Neutrophil (primary cell): Measurements from ENCODE around the gene GFI1B.

Source experiments
- H3K27ac ChIP-seq: fragments of 200-600 bp; sonication (generic); 2 replicates; pipeline ENCODE4 v1.5.1; 2016; ENCODE audit warnings: mild to moderate bottlenecking, moderate library complexity
- H3K27me3 ChIP-seq: fragments of 200-600 bp; sonication (generic); 2 replicates; pipeline ENCODE4 v1.6.0; 2016; ENCODE audit warnings: mild to moderate bottlenecking
- H3K36me3 ChIP-seq: fragments of 200-600 bp; sonication (generic); 2 replicates; pipeline ENCODE4 v1.5.1; 2017
- H3K4me1 ChIP-seq, 2 experiments: fragments of 200-600 bp in 1 of 2; sonication (generic) in 1 of 2; 1 replicate in 1 of 2; 2 replicates in 1 of 2; pipeline versions ENCODE4 v1.5.1 to v1.6.1; 2013 to 2016; ENCODE audit warnings: low read depth in 1 of 2, low read length in 1 of 2, mild to moderate bottlenecking in 1 of 2, moderate library complexity in 1 of 2; ENCODE audit not compliant: control insufficient read depth in 1 of 2, insufficient read depth in 1 of 2
- H3K4me3 ChIP-seq, 2 experiments: fragments of 200-600 bp in 1 of 2; sonication (generic) in 1 of 2; 1 replicate in 1 of 2; 2 replicates in 1 of 2; pipeline ENCODE4 v1.5.1; 2013 to 2016; ENCODE audit warnings: low read depth in 1 of 2, low read length in 1 of 2, mild to moderate bottlenecking in 1 of 2, moderate library complexity in 1 of 2
- H3K9me3 ChIP-seq: fragments of 200-600 bp; sonication (generic); 2 replicates; pipeline ENCODE4 v1.5.1; 2016
- TF ChIP-seq, protein P1 (sequence below): fragments of 200-600 bp; sonication (generic); IDR thresholded peaks from 2 replicates; pipeline ENCODE4 v1.5.1; 2016; ENCODE audit warnings: antibody characterized with exemption

The GFI1B gene

DNA sequence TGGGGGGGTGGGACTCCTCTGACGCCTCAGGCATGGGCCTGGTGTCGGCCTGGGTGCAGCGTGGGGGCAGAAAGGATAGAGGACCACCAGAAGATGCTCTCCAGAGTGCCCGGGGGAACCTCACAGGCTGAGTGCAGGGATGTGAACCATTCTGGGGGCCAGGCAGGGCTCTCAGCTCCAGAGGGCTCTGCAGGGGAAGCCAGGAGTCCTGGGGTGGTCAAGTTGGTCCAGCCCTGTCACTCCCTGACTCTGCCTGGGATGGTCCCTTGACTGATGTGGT, 6.5 kb downstream of the GFI1B start:
- Histone ChIP-seq H3K36me3 (no peaks in the 10 kb centered on the region), H3K4me3 (no peak overlapping the region), H3K9me3 (no peaks in the 10 kb centered on the region), H3K4me1 (peaks cover 6 to 17% of the 10 kb centered on the region in 2 experiments), H3K27me3 (peaks cover 50% of the 10 kb centered on the region), H3K27ac (no peak overlapping the region)
- TF ChIP-seq, protein P1, sequence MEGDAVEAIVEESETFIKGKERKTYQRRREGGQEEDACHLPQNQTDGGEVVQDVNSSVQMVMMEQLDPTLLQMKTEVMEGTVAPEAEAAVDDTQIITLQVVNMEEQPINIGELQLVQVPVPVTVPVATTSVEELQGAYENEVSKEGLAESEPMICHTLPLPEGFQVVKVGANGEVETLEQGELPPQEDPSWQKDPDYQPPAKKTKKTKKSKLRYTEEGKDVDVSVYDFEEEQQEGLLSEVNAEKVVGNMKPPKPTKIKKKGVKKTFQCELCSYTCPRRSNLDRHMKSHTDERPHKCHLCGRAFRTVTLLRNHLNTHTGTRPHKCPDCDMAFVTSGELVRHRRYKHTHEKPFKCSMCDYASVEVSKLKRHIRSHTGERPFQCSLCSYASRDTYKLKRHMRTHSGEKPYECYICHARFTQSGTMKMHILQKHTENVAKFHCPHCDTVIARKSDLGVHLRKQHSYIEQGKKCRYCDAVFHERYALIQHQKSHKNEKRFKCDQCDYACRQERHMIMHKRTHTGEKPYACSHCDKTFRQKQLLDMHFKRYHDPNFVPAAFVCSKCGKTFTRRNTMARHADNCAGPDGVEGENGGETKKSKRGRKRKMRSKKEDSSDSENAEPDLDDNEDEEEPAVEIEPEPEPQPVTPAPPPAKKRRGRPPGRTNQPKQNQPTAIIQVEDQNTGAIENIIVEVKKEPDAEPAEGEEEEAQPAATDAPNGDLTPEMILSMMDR, result no peak

DNA sequence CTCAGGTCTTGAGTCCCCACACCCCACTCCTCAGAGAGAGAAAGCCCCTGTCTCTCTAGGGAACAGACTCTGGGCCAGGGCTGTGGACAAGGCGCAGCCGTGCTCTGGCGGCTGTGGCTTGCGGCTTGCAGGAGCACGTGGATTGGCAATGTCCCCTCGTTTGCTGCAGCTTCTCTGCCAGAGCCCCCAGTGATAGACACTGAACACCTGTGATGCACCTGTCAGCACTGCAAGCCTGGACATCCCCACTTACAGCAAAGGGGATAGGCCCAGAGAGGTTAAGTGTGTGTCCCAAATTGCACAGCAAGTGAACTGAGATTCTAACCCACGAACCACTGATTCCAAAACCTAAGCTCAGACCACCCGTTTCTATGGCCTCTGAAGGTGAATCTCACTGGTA, 7.0 kb downstream of the GFI1B start:
- Histone ChIP-seq H3K9me3 (no peaks in the 10 kb centered on the region), H3K4me3 (no peak overlapping the region), H3K27me3 (peaks cover 45% of the 10 kb centered on the region), H3K4me1 (peaks cover 6 to 17% of the 10 kb centered on the region in 2 experiments), H3K27ac (no peak overlapping the region), H3K36me3 (no peaks in the 10 kb centered on the region)
- TF ChIP-seq, protein P1, result no peak

DNA sequence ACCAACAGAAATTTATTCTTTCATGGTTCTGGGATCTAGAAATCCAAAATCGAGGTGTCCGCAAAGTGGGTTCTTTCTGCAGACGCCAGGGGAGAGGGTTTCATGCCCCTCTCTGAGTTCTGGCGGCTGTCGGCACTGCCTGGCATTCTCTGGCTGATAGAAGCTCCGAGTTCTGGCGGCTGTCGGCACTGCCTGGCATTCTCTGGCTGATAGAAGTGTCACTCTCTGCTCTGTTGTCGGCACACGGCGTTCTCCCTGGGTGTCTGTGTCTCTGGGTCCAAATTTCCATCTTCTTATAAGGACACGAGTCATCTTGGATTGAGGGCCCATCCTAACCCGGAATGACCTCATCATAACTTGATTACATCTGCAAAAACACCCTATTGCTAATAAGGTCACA, 7.6 kb downstream of the GFI1B start:
- H3K4me1 ChIP-seq, result peaks cover 6 to 17% of the 10 kb centered on the region in 2 experiments
- no peak overlapping the region for H3K27ac ChIP-seq
- no peak overlapping the region for H3K4me3 ChIP-seq
- H3K9me3 ChIP-seq, result no peaks in the 10 kb centered on the region
- TF ChIP-seq, protein P1, result no peak
- peaks cover 43% of the 10 kb centered on the region for H3K27me3 ChIP-seq
- no peaks in the 10 kb centered on the region for H3K36me3 ChIP-seq

DNA sequence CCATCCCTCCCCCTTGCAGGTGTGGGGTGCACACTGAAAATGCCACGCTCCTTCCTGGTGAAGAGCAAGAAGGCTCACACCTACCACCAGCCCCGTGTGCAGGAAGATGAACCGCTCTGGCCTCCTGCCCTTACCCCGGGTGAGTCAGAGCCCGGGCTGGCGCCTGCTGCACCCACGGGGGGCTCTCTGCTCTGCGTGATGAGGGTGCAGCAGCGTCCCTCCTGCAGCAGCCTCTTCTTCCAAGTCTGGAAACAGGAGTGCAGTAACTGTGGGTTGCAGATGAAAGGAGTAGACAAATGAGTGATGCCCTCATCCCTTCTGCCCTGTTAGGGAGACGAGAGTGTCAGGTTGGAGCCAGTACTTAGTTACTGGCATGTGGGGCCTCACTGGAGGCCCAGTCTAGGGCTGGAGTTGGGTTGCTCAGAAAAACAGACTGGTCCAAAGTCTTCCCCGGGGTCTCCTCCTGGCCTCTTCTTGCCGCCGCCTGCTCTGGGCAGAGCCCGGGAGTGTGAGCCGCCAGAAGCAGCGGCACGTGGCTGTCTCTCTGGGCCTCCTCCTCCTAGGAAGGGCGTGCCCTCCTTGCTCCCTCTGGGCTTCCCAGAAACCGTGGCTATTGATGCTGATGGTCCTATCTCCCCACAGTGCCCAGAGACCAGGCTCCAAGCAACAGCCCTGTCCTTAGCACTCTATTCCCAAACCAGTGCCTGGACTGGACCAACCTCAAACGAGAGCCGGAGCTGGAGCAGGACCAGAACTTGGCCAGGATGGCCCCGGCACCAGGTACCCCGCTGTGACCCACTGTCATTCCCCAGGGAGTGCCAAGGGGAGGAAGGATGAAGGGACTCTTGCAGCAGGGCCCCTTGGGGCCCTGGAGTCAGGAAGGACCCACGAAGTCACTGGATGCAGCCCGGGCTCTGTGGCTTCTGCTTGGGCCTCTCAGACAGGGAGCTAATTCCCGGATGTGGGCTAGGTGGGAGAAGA, 8.4 kb downstream of the GFI1B start:
- no peak overlapping the region for H3K4me3 ChIP-seq
- peaks cover 50% of the 10 kb centered on the region for H3K27me3 ChIP-seq
- peaks cover 6 to 10% of the 10 kb centered on the region in 2 experiments for H3K4me1 ChIP-seq
- H3K9me3 ChIP-seq, result no peaks in the 10 kb centered on the region
- TF ChIP-seq, protein P1, result no peak
- H3K36me3 ChIP-seq, result no peaks in the 10 kb centered on the region
- H3K27ac ChIP-seq, result no peak overlapping the region

DNA sequence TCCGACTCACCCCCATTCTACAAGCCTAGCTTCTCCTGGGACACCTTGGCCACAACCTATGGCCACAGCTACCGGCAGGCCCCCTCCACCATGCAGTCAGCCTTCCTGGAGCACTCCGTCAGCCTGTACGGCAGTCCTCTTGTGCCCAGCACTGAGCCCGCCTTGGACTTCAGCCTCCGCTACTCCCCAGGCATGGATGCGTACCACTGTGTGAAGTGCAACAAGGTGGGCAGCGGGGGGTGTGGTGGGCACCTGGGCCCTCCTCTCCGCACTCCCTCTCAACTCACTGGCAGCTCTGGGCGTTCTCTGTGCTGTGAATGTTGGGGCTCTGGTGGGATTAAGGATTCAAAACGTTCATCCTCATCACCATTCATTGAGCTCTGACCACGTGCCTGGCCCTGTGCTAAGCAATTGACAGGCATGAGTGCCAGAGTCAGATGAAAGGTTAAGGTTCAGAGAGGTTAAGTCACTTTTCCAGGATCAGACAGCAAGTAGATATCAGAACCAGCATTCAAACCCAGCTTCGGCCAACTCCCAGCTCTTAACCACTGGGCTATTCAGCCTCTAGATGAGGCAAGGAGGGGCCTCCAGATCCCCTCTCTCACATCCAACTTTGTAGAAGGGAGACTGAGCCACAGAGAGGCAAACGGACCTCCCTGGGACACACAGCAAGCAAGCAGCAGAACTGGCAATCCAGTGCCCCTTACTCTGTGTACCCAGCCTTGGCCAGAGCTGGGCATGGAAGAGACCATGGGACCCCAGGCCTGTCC, 9.9 kb downstream of the GFI1B start:
- Histone ChIP-seq H3K27ac (no peak overlapping the region), H3K36me3 (no peaks in the 10 kb centered on the region), H3K4me3 (no peak overlapping the region), H3K27me3 (peaks cover 60% of the 10 kb centered on the region), H3K4me1 (no peaks in the 10 kb centered on the region), H3K9me3 (no peaks in the 10 kb centered on the region)
- TF ChIP-seq, protein P1, result no peak
